HFF-Myc (cell line): ENCODE results near the gene ATP2A3.

Source experiments
- DNase-seq: peaks from one replicate; pipeline ENCODE4 v3.0.0-alpha.2; 2011; ENCODE audit warnings: low read depth; ENCODE audit errors: extremely low read depth
- H3K4me3 ChIP-seq: replicated peaks from 2 replicates; pipeline ENCODE4 v1.5.1; 2011; ENCODE audit warnings: low read depth, mild to moderate bottlenecking, control low read depth, low read length
- TF ChIP-seq, protein P1 (sequence below): IDR thresholded peaks from 2 replicates; pipeline ENCODE4 v1.5.1; 2012; ENCODE audit warnings: mild to moderate bottlenecking, low read depth, low read length, control low read depth; ENCODE audit errors: missing control alignments

ATP2A3 gene

DNA sequence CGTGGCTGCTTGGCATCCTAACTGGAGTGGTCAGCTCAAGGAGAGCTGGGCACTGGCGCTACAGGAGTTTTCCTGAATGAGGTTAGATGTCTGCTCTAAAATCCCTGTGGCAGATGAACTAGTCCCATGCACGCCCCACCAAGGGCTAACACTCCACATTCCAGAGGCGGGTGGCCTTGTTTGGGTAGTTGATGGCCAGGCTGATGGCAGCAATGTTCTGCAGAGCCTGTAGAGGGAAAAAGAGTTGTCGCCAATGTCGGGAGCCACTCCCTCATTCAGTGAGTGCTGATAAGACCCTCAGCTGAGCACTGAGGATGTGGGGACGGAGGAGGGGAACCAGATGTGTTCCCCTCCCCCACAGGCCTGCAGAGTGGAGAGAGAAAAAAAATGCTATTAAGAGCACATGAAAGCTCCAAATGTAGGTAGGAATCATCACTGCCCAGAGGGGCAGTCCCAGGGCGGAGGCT lies 42.5 kb upstream of the ATP2A3 start:
- TF ChIP-seq, protein P1, sequence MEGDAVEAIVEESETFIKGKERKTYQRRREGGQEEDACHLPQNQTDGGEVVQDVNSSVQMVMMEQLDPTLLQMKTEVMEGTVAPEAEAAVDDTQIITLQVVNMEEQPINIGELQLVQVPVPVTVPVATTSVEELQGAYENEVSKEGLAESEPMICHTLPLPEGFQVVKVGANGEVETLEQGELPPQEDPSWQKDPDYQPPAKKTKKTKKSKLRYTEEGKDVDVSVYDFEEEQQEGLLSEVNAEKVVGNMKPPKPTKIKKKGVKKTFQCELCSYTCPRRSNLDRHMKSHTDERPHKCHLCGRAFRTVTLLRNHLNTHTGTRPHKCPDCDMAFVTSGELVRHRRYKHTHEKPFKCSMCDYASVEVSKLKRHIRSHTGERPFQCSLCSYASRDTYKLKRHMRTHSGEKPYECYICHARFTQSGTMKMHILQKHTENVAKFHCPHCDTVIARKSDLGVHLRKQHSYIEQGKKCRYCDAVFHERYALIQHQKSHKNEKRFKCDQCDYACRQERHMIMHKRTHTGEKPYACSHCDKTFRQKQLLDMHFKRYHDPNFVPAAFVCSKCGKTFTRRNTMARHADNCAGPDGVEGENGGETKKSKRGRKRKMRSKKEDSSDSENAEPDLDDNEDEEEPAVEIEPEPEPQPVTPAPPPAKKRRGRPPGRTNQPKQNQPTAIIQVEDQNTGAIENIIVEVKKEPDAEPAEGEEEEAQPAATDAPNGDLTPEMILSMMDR: no peak
- H3K4me3 ChIP-seq: no peak overlapping the region
- no peak for DNase-seq

DNA sequence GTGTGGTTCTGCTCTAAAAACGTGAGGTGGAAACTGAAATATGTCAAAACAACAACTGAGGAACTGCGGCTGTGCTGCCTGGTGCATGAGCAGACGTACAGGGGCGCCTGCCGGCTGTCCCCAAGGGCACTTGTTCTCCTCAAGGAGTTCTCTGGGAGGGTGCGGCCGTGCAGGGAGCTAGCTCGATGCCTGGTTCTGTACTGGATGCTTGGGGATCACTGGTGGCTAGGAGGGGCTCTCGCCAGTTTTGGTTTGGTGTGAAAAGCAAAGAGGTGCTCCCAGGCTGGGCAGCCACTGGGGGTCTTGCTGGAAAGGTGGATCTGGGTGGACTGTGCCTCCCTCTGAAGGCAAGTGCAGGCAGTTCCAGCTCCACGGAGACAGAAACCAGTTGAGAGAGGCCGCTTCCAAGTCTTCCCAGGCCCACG lies 41.9 kb upstream of the ATP2A3 start:
- DNase-seq: no peak
- TF ChIP-seq, protein P1: no peak

DNA sequence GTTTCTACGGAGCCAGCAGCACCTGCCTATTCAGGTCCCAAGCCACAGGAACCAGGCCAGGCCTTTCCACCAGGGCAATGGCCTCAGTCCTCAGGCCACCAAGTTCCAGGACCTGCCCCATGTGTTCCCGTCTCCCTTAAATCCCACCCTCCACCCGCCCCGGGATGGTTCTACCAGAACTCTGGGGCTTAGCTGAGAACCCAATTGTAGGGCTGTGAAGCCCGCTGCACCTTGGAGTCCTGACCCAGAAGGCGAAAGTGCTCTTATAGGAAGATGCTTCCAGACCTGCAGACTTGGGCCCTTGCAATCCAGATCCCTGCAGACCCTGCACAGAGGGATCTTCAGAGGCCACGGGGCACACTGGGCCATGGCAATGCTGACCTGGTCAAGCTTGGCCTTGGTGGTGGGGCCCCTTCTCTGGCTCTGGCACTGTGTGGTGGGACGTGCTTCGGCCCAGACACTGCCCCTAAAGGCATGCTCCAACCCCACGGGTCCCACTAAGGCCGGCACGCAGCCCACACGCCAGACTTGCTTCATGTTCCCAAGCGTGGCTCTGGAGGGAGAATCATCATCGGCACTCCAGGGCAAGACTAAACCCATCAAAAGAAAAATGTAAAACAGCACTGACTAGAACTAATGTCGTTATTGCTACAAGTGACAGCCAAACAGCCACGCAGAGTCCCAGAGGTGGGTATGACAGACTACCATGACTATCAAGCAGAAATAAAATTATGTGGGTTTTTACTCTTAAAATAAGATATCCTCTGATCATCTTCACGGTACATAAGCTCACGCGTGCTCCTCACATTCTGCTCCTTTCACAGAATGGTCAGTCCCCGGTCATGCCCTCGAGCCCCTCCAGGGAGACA lies 41.3 kb upstream of the ATP2A3 start:
- TF ChIP-seq, protein P1: no peak
- DNase-seq: no peak
- no peak overlapping the region for H3K4me3 ChIP-seq

More for the DNA sequence above, 41.9 kb upstream of the ATP2A3 start:
- no peak overlapping the region for H3K4me3 ChIP-seq

DNA sequence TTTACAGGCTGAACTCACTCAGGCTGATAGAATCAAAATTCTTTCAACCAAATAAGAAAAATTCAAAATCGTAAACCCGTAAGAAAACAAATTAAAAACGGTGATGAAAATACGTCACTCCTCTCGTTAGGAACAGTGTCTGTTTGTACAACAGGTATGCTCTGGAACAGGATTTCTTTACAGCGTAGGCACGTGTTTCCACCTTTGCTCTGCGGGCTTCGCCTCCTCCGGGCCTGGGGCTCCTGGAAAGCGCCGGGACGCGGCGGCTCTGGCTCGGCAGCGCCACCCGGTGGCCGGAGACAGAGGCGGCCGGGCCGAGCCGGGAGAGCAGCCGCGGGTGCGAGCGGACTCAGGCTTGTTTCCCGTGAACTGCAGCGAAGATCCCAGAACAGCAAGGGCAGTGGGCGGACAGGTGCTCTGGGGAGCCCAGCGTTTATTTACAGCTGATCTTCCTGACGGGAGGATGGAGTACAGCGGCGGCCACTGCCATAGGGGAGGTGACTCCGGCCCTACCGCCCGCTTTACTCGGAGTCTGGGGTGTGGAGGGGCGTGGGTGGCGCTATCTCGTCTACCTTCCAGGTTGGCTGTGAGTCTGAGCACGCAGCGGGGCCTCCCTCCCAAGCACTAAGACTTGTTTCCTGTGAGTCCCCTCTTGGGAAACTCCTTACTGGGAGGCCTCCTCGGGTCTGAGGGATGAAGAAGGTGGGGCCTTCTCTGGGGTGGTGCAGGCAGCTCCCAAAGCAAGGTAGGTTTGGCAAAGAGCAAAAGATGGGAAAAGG lies 40.5 kb upstream of the ATP2A3 start:
- no peak overlapping the region for H3K4me3 ChIP-seq
- no peak for DNase-seq
- TF ChIP-seq, protein P1: peak; percentile 93

DNA sequence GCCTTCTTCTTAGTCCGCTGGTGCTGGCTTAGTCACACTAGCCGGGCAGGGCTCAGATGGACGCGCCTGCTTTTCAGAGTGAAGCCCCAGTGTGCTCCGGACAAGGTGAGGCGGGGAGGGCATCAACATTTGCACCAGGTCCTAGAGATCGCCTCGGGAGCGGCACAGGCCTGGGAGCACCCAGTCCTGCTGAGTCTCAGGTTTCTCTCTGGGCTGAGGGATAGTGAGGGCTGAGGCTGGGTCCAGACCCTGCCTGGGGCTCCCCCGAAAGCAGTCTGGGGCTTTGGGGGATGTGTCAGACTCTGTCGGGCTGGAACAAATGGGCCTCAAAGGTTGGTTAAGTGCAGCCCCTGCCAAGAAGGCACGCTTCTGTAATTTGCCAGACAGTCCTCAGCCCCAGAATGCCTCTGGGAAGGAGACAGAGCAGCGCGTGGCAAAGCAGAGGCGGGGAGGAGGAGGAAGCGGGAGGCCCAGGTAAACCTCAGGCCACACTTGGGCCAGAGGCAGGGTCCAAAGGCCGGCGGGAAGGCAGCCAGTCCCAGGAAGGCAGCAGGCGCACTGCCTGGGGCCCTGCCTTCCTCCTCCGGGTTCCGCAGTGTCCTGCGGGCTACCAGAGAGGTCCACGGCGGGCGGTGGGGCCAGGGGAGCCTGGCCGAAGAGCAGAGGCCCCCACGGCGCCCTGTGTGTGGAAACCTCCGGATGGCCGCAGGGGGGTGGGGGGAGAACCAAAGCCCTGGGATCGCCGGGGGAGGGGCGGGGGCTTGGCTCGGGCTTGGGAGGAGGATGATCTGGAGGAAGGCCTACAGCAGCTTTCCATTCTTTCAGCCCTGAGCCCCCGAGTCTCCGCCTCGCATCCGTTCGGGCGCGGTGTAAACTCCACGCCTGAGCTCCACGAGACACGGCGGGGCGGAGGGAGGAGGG lies 39.5 kb upstream of the ATP2A3 start:
- no peak overlapping the region for H3K4me3 ChIP-seq
- TF ChIP-seq, protein P1: no peak

DNA sequence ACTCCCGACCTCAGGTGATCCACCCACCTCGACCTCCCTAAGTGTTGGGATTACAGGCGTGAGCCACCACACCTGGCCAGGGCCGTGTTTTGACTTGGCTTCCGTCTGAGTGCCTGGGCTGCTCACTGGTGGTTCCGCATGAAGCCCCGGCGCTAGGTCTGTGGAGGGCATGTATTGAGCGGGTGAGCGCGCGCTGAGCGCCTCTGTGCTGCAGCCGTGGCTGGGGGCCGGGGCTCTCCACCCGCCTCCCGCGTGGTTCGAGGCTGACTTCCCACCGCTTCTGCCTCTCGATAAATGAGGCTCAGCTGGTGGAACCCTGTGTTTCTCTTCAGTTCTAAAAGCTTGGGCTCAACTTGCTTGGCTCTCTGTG lies 38.9 kb upstream of the ATP2A3 start:
- H3K4me3 ChIP-seq: no peak overlapping the region
- no peak for DNase-seq
- TF ChIP-seq, protein P1: no peak

More for the DNA sequence above, 39.5 kb upstream of the ATP2A3 start:
- DNase-seq: no peak
